HL-60 (cell line): ENCODE data around the gene NCAPD3.
"Not testable (repeated sequence)": the region's sequence is repeated elsewhere in the genome, so short reads cannot be mapped to it uniquely, and the experiment has no call there.

Experiments
- SPI1 ChIP-seq: IDR thresholded peaks from 2 replicates; pipeline ENCODE4 v1.6.1; 2012; ENCODE audit warnings: low read depth, mild to moderate bottlenecking, borderline replicate concordance
- TF ChIP-seq, protein P1 (sequence below): IDR thresholded peaks from one replicate; pipeline ENCODE4 v1.5.1; 2011; ENCODE audit warnings: low read length, control low read depth, inconsistent platforms; ENCODE audit not compliant: insufficient read depth
- TF ChIP-seq, protein P2 (sequence below): IDR thresholded peaks from 2 replicates; pipeline ENCODE4 v1.6.1; 2012; ENCODE audit warnings: low read depth; ENCODE audit not compliant: insufficient replicate concordance

DNA sequence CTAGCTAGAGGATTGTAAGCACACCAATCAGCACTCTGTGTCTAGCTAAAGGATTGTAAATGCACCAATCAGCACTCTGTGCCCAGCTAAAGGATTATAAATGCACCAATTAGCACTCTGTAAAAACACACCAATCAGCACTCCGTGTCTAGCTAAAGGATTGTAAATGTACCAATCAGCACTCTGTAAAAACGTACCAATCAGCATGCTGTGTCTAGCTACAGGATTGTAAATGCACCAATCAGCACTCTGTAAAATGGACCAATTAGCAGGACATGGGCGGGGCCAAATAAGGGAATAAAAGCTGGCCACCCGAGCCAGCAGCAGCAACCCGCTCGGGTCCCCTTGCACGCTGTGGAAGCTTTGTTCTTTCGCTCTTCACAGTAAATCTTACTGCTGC, 35.7 kb downstream of the NCAPD3 start:
- TF ChIP-seq, protein P1, sequence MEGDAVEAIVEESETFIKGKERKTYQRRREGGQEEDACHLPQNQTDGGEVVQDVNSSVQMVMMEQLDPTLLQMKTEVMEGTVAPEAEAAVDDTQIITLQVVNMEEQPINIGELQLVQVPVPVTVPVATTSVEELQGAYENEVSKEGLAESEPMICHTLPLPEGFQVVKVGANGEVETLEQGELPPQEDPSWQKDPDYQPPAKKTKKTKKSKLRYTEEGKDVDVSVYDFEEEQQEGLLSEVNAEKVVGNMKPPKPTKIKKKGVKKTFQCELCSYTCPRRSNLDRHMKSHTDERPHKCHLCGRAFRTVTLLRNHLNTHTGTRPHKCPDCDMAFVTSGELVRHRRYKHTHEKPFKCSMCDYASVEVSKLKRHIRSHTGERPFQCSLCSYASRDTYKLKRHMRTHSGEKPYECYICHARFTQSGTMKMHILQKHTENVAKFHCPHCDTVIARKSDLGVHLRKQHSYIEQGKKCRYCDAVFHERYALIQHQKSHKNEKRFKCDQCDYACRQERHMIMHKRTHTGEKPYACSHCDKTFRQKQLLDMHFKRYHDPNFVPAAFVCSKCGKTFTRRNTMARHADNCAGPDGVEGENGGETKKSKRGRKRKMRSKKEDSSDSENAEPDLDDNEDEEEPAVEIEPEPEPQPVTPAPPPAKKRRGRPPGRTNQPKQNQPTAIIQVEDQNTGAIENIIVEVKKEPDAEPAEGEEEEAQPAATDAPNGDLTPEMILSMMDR, result not testable (repeated sequence)
- TF ChIP-seq SPI1, result not testable (repeated sequence)
- TF ChIP-seq, protein P2, sequence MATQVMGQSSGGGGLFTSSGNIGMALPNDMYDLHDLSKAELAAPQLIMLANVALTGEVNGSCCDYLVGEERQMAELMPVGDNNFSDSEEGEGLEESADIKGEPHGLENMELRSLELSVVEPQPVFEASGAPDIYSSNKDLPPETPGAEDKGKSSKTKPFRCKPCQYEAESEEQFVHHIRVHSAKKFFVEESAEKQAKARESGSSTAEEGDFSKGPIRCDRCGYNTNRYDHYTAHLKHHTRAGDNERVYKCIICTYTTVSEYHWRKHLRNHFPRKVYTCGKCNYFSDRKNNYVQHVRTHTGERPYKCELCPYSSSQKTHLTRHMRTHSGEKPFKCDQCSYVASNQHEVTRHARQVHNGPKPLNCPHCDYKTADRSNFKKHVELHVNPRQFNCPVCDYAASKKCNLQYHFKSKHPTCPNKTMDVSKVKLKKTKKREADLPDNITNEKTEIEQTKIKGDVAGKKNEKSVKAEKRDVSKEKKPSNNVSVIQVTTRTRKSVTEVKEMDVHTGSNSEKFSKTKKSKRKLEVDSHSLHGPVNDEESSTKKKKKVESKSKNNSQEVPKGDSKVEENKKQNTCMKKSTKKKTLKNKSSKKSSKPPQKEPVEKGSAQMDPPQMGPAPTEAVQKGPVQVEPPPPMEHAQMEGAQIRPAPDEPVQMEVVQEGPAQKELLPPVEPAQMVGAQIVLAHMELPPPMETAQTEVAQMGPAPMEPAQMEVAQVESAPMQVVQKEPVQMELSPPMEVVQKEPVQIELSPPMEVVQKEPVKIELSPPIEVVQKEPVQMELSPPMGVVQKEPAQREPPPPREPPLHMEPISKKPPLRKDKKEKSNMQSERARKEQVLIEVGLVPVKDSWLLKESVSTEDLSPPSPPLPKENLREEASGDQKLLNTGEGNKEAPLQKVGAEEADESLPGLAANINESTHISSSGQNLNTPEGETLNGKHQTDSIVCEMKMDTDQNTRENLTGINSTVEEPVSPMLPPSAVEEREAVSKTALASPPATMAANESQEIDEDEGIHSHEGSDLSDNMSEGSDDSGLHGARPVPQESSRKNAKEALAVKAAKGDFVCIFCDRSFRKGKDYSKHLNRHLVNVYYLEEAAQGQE, result not testable (repeated sequence)
